ENCODE results near the gene GPR153.

The GPR153 gene

GRCh38 chr1:6286266-6286665 is 25.4 kb upstream of the GPR153 start:
- no peak for DNase-seq

- no peak for DNase-seq
Measured at GRCh38 chr1:6285336-6285735, 24.4 kb upstream of the GPR153 start.

GRCh38 chr1:6282577-6283270 is 21.8 kb upstream of the GPR153 start:
- DNase-seq: no peak

GRCh38 chr1:6281511-6282402 is 20.9 kb upstream of the GPR153 start:
- no peak for DNase-seq

- no peak for DNase-seq
Measured at GRCh38 chr1:6280761-6281451, 20.0 kb upstream of the GPR153 start.

GRCh38 chr1:6279613-6280383 is 18.9 kb upstream of the GPR153 start:
- no peak for DNase-seq

- DNase-seq: no peak
Measured at GRCh38 chr1:6279066-6279465, 18.2 kb upstream of the GPR153 start.

- DNase-seq: no peak
Measured at GRCh38 chr1:6278263-6278662, 17.4 kb upstream of the GPR153 start.

- DNase-seq: no peak
Measured at GRCh38 chr1:6276811-6277555, 16.1 kb upstream of the GPR153 start.

GRCh38 chr1:6275826-6276782 is 15.2 kb upstream of the GPR153 start:
- DNase-seq: peak; percentile 40

GRCh38 chr1:6274622-6275139 is 13.8 kb upstream of the GPR153 start:
- no peak for DNase-seq

GRCh38 chr1:6274102-6274501 is 13.2 kb upstream of the GPR153 start:
- no peak for DNase-seq

GRCh38 chr1:6273380-6273891 is 12.5 kb upstream of the GPR153 start:
- peak; percentile 20 for DNase-seq

GRCh38 chr1:6272868-6273267 is 12.0 kb upstream of the GPR153 start:
- DNase-seq: no peak

GRCh38 chr1:6272452-6272851 is 11.6 kb upstream of the GPR153 start:
- DNase-seq: no peak

- no peak for DNase-seq
Measured at GRCh38 chr1:6271554-6271953, 10.7 kb upstream of the GPR153 start.

GRCh38 chr1:6271006-6271405 is 10.1 kb upstream of the GPR153 start:
- DNase-seq: no peak

GRCh38 chr1:6270401-6270800 is 9.5 kb upstream of the GPR153 start:
- DNase-seq: no peak

- no peak for DNase-seq
Measured at GRCh38 chr1:6269720-6270400, 9.0 kb upstream of the GPR153 start.

- DNase-seq: no peak
Measured at GRCh38 chr1:6269296-6269695, 8.4 kb upstream of the GPR153 start.

Measured in HCEC 1CT (cell line).